Stimulated activated CD8-positive, alpha-beta memory T cell treated with anti-CD3 and anti-CD28 coated beads, Interleukin-2, amount 100 ng/mL, for 48 hours (primary cell): ENCODE results near the gene ENPP1.
"Not testable (repeated sequence)": the region's sequence is repeated elsewhere in the genome, so short reads cannot be mapped to it uniquely, and the experiment has no call there.

Experiments used
- DNase-seq, 2 donors: peaks; one replicate each; pipeline ENCODE4 v3.0.0-alpha.2; 2020; ENCODE audit warnings: low read depth in 2 of 2

ENPP1 gene

DNA sequence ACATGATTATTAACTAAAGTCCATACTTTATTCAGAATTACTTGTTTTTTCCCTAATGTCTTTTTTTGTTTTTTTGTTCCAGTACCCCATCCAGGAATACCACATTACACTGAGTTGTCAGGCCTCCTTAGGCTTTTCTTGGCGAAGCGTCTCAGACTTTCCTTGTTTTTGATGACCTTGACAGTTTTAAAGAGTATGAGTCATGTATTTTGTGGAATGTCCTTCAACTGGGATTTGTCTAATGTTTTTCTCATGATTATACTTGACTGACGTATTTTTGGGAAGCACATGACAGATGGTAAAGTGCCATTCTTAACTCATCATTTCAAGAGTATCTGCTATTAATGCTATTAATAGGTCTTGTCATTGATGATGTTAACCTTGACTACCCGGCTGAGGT lies 23.6 kb downstream of the ENPP1 start:
- no peak for DNase-seq

DNA sequence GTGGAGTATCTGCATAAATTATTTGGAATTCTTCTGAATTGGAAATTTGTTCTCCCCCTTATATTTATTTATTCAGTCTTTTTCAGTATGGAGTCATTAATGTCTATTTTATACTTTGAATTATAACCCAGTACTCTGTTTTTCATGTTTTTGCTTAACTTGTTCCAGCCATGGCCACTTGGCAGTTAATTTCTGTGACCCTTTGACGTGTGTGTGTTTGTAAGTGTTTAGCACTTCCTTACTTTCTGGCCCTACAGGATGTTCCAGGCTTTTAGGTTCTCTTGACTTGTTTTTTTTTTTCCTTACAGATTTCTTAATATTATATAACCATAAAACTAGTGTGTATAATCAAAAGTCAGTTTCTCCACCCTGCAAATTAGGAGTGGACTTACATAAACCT lies 24.1 kb downstream of the ENPP1 start:
- DNase-seq: no peak

DNA sequence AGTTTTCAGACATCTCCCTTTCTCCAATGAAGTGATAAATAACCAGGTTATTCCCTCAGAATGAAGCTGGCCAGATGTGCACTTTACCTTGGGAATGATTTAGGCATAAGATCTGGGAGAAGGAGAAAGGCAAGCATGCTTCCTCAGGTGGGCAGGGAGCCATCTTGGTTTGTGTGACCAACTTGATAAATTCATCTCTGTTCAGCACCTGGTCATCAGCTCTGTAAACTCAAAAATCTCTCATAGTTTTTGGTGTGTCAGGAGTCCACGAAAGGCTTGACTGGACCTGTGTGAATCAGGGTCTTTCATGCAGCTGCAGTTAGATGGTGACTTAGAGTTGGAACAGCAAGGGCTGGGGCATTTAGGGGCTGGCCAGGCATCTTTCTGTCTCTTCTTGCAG lies 24.5 kb downstream of the ENPP1 start:
- DNase-seq: no peak

DNA sequence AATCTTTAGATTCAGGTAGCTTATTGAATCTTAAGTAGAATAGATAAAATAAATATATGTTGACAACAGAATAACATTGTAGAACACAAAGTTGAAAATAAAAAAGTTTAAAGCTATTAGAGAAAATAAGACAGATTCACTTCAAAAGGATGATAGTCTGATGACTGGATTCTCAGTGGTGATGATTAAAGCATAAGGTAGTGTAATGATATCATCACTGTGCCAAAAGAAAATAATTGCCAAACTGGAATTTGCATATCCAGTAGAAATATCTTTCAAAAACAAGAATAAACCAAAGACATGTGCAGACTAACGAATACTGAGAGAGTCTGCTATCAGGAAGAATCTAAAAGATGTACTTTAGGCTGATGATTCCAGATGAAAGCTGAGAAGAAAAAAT lies 30.2 kb downstream of the ENPP1 start:
- no peak for DNase-seq

DNA sequence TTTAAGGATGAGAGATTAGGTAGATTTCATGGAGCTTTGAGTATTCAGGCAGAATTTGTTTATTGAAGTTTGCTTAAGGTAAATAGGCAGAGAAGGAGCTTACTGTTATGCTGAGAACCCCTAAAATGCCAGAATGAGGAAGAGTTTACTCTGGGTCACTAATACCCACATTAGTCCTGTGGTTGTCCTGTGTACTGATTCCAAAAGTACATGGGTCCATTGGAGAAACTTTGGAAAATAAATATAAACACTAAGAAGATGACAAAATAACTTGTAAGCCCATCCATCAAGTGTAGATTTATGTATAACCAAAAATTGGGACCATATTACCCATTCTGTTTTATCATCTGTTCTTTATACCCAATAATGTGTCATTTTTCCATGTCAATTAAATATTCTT lies 31.6 kb downstream of the ENPP1 start:
- no peak for DNase-seq

DNA sequence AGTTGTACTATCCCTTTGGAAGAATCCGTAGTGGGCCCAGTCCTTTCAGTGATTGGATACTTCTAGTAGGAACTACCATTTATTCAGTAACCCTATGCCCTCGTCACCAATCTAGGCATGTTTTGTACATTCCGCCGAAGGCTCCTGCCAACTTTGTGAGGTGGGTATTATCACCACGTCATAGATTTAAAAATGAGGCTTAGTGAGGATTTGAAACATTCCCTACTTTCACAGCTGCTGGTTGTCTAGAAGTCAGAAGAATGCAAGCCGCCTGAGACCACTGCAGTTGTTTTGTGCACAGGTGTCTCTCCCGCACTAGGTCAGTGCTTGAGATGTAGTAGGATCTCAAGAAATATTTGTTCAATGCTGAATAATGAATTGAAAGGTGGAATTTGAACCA lies 32.6 kb downstream of the ENPP1 start:
- DNase-seq: no peak

DNA sequence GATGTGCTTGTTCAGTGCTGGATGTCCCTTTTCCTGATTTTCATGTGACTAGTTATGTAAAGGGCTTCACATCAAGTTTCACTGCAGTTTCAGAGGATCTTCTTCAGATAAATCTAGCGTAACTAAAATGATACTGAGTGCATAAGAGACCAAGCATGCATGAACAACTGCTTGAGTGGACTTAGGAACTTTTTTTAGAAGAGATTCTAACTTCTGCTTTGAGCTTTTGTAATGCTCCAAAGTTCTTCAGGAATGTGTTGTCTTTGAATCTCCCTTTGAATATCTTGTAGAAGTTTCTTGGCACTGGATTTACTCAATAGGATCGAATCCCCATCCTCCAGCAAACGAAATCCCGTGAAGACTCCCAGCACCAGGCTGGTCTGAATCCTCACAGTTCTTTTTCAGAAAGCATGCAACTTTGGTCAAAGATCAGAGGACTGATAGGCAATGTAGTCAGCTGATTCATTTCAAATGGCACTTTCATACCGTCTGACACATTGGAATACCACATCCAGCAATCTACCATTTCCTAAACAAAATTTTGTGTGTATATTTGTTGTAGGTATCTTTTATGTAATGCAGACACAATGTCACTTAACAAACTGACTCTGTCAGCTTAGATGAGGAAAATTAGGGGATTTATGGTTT lies 33.2 kb downstream of the ENPP1 start:
- DNase-seq: no peak

DNA sequence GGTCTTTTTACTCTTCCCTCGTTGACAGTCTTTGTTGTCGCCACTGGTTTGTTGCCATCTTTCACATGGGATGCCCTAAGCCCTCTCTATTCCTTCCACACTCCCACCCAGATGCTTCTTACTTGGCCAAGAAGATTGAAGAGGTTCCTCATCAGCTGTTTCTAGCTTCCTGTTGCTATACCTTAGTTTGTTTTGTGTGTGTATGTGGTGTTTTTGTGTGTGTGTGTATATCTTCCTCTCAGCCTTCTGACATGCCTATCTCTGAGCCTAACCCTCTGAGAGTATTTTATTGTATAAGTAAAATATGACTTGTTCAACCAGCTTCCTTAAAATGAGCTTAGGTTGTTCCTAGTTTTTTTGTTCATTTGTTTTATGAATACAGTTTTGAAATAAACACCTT lies 35.9 kb downstream of the ENPP1 start:
- no peak for DNase-seq

DNA sequence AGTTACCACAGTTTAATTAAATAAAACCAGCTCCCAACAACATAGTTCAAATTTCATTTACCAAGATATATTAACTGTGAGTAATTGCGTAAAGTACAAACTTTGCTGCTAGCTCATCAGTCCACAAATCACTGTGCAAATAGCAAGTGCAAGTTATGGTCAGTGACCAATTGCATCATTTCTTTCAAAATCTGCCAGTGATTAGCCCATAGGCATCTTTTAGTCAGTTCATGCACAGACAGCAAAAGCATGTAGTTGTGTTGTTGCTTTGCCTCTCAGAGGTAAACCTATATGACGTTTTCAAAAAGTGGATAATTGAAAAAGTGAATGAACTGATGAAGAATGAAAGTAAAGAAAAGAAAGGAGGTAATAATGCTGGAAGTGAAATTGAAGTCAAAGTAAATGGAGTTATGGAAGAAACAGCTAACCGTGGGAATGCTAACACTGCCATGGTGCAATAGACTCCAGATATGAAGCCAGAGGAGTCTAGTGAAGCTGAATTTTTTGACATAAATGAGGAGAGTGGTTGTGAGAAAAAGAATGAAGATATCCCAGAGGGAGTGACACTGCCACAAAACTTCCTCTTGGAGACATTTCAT lies 36.5 kb downstream of the ENPP1 start:
- DNase-seq: no peak

DNA sequence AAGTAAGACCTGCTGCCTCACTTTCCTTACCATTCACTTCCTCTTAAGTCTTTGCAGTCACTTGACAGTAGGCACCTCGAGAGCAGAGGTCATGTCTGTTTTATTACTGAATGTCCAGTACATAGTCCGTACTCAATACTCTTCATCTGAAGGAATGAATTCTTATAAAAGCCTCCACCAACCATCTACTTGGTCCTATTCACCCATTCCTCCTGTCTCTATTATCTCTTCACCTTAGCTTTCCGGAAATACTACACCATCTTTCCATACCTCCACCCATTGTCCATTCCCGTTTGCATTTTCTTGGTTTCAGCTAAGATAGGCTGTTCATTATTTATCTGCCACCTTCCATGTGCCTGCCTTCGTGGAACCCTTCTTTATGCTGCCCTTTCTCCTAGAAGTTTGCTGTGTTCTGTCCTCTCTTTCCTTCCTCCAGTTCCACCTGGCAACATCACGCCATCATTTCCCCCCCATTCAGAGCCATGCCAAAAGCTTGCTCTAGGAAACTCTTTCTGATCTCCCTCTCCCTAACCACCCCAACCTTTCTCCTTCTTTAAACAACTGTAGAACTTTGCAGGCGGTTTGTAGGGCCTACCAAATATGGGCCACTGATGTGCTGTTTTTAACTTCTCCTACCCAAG lies 38.3 kb downstream of the ENPP1 start:
- no peak for DNase-seq

DNA sequence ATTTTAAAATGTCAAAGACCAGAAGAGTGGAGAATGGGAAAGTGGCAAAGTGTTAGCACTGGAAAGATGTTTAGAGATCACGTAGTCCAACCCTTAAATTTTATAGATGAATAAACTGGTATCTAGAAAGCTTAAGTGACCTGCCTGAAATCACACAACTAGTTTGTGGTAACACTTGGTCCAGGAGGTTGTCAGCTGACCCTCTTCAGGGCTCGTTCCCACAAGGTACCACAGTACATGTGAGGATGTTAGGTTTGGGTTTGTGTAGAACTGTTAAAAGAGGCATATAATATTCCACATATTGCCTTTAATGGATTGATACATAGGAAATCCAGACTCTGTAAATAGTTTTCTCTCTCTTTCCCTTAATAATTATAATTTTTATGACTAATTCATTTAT lies 39.1 kb downstream of the ENPP1 start:
- no peak for DNase-seq

DNA sequence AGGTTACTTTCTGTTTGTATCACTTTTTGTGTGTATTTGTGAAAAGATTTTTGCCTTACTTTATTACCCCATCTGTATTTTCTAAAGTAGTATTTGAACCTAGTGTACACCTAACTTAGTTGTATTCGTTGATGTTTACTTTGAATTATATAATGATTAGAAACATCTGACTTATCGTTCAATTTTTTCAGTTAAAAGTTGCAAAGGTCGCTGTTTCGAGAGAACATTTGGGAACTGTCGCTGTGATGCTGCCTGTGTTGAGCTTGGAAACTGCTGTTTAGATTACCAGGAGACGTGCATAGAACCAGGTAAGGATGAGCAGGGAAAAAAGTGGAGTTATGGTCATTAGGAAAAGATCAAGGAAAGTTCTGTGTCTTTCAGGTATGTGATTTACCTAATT lies 42.0 kb downstream of the ENPP1 start:
- DNase-seq: no peak

DNA sequence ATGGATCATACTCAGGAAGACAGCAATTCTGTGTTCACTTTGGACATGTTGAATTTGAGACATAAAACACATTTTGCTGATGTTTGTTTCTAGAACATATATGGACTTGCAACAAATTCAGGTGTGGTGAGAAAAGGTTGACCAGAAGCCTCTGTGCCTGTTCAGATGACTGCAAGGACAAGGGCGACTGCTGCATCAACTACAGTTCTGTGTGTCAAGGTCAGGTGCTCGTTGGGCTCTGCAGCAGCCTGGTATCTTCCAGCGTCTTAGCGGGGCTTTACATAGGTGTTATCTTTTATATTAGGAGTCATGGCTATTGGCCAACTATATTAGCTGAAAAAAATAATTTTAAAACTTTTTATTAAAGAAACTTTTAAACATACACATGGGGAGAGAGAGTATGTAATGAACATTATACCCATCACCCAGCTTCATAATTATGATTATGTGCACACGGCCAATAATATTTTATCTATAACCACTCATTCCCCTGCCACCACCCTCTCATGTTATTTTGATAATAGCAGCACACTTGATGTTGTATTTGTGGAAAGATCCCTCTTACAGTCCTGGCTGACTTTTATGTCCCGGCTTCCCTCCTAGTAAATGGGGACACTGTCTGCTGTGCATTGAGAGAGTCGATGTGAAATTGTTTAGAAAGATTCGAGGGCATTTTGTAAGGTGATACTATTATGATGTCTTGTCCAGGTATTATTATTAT lies 43.4 kb downstream of the ENPP1 start:
- DNase-seq: no peak

DNA sequence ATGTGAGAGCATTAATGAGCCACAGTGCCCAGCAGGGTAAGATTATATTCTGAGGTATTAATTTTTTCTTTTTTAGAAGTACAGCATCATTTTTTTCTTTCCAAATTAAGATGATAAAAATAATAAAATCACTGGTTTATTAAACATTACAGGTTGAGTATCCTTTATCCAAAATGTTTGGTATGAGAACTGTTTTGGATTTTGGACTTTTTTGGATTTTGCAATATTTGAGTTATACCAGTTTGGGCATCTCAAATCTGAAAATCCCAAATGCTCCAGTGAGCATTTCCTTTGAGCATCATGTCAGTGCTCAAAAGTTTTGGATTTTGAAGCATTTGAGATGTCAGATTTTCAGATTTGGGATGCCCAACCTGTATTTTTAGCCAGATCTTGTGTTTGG lies 44.4 kb downstream of the ENPP1 start:
- DNase-seq: no peak

DNA sequence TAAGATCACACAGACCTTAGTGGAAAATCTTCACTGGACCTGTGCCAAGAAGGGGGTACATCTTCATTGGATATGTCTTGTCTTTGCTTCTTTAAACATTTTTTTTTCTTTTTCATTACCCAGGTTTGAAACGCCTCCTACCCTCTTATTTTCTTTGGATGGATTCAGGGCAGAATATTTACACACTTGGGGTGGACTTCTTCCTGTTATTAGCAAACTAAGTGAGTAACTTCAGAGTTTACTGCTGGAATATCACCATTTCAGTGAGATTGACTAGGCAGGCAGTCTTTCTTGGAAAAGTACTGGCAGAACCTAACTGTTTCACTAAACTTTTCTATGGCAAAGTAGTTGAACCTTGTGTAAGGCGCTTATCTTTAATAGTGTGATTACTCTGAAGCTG lies 47.0 kb downstream of the ENPP1 start:
- DNase-seq: no peak

DNA sequence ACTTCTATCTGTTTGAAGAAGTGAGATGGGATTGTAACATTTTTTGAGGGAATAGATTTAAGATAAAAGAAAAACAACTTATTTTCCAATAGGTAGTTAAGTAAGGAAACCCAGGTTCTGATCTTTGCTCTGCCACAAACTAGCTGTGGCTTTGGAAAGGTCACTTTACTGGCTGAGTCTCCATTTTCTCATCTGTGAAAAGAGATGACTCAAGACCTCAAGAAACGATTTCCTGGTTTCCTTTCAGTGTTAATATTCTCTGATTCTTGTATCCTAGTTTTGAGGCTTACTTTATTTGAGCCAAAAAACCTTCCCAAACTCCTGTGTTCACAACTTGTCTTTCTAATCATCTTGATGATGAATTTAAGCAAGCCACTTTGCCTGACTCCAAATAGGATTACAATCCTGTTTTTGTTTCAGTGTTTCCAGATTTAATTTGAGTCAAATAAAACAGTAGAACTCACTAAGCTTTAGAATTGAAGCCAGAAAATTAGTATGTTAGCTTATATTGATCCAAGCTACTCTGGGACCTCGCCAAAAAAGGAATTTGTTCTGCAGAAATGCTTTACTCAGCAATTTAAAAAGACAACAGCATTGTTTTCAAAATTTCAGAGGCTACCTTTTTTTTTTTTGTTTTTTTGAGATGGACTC lies 51.1 kb downstream of the ENPP1 start:
- DNase-seq: no peak

DNA sequence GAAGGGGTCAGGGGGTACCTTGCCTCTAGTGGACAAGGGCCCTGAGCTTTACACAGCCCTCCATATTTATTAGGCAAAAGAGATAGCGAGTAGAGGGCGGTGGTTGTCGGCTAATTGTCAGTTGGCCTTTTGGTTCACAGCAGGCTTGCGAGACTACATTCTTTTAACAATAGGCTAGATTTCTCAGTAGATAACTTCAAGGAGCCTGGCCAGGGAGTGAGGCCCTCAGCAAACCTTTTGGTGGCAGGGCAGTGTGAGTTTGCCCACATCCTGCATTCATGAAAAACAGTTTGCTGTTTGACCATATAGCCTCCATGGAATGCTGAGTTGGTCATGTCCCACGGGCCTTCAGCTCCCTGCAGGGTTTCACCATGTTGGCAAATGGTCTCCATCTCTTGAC lies 51.8 kb downstream of the ENPP1 start:
- not testable (repeated sequence) for DNase-seq

DNA sequence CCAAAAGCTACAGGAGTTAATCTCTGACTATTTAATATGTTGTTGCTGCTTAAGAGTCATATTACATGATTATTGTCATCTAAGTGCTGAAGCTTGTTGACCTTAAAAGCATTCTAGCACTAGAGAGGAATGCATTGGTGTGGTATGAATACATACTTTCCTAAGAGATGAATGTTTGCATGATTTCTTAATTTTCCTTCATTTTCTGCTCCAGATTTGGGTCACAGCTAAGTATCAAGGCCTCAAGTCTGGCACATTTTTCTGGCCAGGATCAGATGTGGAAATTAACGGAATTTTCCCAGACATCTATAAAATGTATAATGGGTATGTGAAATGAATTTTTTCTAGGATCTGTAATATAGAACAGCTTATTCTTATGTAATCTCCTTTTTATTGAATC lies 53.6 kb downstream of the ENPP1 start:
- no peak for DNase-seq

DNA sequence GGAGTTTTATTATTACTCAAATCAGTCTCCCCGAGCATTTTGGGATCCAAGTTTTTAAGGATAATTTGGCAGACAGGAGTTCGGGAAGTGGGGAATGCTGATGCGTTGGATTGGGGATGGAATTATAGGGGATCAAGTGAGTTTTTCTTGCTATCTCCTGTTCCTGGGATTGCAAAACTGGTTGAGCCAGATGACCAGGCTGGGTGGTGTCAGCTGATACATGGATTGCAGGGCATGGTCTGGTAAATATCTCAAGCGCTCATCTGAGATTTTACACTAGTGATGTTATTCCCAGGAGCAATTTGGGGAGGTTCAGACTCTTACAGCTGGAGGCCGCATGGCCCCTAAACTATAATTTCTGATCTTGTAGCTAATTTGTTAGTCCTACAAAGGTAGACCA lies 54.7 kb downstream of the ENPP1 start:
- no peak for DNase-seq

DNA sequence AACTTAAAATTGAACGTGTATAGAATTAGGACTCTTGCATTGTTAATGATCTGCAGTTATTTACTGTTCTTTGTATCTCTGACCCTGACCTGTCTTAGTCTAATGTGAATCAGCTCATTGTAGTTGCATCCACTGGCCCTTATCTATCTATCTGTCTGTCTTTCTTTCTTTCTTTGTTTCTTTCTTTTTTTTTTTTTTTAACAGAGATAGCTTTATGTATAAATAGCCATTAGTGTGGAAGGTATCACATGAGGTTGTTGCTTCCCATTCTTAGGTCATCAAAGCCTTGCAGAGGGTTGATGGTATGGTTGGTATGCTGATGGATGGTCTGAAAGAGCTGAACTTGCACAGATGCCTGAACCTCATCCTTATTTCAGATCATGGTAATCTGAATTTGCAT lies 59.9 kb downstream of the ENPP1 start:
- no peak for DNase-seq

DNA sequence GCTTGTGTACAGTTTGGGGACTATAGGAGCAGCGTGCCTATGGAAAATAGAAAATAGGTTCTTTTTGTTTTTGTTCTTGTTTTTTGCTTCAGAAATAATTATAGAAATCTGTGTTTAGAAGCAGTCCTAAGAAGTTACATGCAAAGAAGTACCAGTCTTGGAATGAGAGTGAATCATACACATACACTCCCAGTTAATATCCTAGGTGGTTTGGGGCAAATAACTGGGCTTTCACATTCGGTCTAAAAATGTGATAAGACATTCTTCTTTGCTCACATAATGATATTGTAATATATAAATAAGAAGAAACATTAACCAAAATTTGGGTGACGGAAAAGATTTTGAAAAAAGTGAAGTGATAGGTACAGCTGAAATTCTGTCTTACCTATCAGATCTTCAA lies 61.0 kb downstream of the ENPP1 start:
- no peak for DNase-seq

DNA sequence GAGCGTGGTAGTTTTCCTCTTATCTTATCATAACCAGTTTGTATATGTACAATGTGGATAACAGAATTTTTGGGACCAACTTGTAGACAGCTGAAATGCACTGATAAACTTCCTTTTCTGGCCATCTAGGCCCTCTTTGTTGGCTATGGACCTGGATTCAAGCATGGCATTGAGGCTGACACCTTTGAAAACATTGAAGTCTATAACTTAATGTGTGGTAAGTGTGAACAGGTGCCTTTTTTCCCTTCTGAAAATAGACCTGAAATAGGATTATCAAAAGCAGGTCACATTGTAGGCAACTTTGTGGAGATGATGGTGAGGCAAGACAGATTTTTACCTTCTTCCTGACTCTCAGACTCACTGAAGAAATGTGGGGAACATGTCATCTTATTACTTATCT lies 67.8 kb downstream of the ENPP1 start:
- DNase-seq: no peak

DNA sequence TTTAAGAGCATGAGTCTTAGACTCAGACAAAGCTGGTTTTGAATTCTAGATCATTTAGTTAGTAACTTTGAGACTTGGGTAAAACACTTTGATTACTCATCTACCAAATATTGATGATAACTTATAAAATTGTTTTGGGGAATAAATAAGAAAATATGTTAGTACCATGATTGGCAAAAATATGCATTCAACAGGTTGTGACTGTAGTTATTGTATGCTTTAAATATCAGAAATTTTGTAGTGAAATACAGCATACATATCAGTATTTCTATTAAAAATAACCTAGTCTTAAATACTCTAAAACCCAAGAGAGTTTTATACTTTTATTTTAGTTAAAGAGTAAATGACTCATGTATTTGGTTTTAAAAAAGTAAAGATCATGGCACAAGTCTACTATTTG lies 68.7 kb downstream of the ENPP1 start:
- no peak for DNase-seq
